H1 (cell line): Measurements from ENCODE around the gene EVI5. TPM values are rescaled to one million over a fixed set of nuclear protein-coding genes. Genes with fewer than 3 reads are reported as not detected.

Experiments used
- CTCF ChIA-PET: fragments of 300-600 bp; sonication (Branson Sonifier 250); formaldehyde crosslinking; loops from one replicate; lab custom pipeline; 2021; ENCODE audit not compliant: partially characterized antibody; lab: Charles Lee
- POLR2A ChIA-PET: fragments of 300-600 bp; sonication (Branson Sonifier 250); formaldehyde crosslinking; loops from one replicate; lab custom pipeline; 2021; ENCODE audit warnings: inconsistent platforms; ENCODE audit not compliant: partially characterized antibody; lab: Charles Lee
- DNase-seq, 2 experiments: peaks; one replicate each; pipeline versions ENCODE4 v3.0.0 to v3.0.0-alpha.2; 2010 to 2022; ENCODE audit warnings: low spot score in 2 of 2, low read depth in 1 of 2, mixed read lengths in 1 of 2
- FAIRE-seq: peaks from 2 replicates; lab custom pipeline; 2011; peaks lifted over from hg19 to GRCh38; lab: Jason Lieb, UNC
- H2AFZ ChIP-seq: 2 replicates; pipeline ENCODE4 v1.8.1; 2012; ENCODE audit warnings: low read length, inconsistent platforms
- H2AK5ac ChIP-seq: 2 replicates; pipeline ENCODE4 v1.6.1; 2013; ENCODE audit warnings: low read depth, low read length
- H2BK120ac ChIP-seq: replicated peaks from 2 replicates; pipeline ENCODE3; 2013; ENCODE audit warnings: low read depth, low read length, inconsistent platforms
- H2BK12ac ChIP-seq: 2 replicates; pipeline ENCODE4 v1.6.1; 2013; ENCODE audit warnings: low read depth, low read length
- H2BK15ac ChIP-seq: 2 replicates; pipeline ENCODE4 v1.6.1; 2013; ENCODE audit warnings: low read length
- H2BK20ac ChIP-seq: 2 replicates; pipeline ENCODE4 v1.6.1; 2013; ENCODE audit warnings: low read length
- H2BK5ac ChIP-seq: 2 replicates; pipeline ENCODE4 v1.6.1; 2013; ENCODE audit warnings: low read depth, low read length
- H3K14ac ChIP-seq: 2 replicates; pipeline ENCODE4 v1.6.1; 2013; ENCODE audit warnings: inconsistent platforms; ENCODE audit not compliant: insufficient read length
- H3K18ac ChIP-seq: 2 replicates; pipeline ENCODE4 v1.6.1; 2013; ENCODE audit warnings: low read length; ENCODE audit errors: extremely low read depth
- H3K23ac ChIP-seq: 2 replicates; pipeline ENCODE4 v1.6.1; 2013; ENCODE audit warnings: inconsistent platforms; ENCODE audit not compliant: insufficient read length
- H3K23me2 ChIP-seq: 2 replicates; pipeline ENCODE4 v1.6.1; 2013; ENCODE audit warnings: low read depth, low read length
- H3K27ac ChIP-seq: 2 replicates; pipeline ENCODE4 v1.6.1; 2011; ENCODE audit warnings: low read depth, low read length, inconsistent platforms
- H3K27me3 ChIP-seq, 4 experiments: replicated peaks in 1 of 4; 1 replicate in 1 of 4; 2 replicates in 3 of 4; pipeline versions ENCODE4 v1.6.1 to v1.8.1; 2011 to 2013; ENCODE audit warnings: low read length in 3 of 4, mild to moderate bottlenecking in 3 of 4, inconsistent platforms in 2 of 4, mixed read lengths in 2 of 4, moderate library complexity in 1 of 4; ENCODE audit not compliant: control insufficient read depth in 3 of 4, insufficient read depth in 3 of 4; ENCODE audit errors: extremely low read depth in 1 of 4
- H3K36me3 ChIP-seq, 4 experiments: 2 replicates each; pipeline versions ENCODE4 v1.6.1 to v1.8.1; 2011 to 2013; ENCODE audit warnings: mild to moderate bottlenecking in 4 of 4, low read length in 3 of 4, moderate library complexity in 2 of 4, control low read depth in 1 of 4, inconsistent platforms in 1 of 4; ENCODE audit not compliant: insufficient read depth in 4 of 4, control insufficient read depth in 2 of 4
- H3K4ac ChIP-seq: replicated peaks from 2 replicates; pipeline ENCODE3; 2013; ENCODE audit warnings: low read length, low read depth, mixed read lengths, inconsistent platforms; ENCODE audit not compliant: insufficient read length
- H3K4me1 ChIP-seq, 4 experiments: replicated peaks in 1 of 4; 1 replicate in 1 of 4; 2 replicates in 3 of 4; pipeline versions ENCODE4 v1.6.1 to v1.8.1; 2011 to 2013; ENCODE audit warnings: low read length in 3 of 4, inconsistent platforms in 2 of 4, mixed read lengths in 1 of 4; ENCODE audit not compliant: insufficient read depth in 4 of 4, control insufficient read depth in 3 of 4
- H3K4me2 ChIP-seq, 2 experiments: 2 replicates each; pipeline versions ENCODE4 v1.6.1 to v1.8.1; 2011 to 2013; ENCODE audit warnings: low read depth in 2 of 2, low read length in 2 of 2, control low read depth in 1 of 2, inconsistent platforms in 1 of 2, mild to moderate bottlenecking in 1 of 2; ENCODE audit not compliant: insufficient read depth in 1 of 2
- H3K4me3 ChIP-seq, 4 experiments: fragments of 200-600, 300-600 bp in 1 of 4; sonication (generic), shearing (Covaris generic), sonication (Bioruptor Twin) in 1 of 4; 2 replicates each; pipeline versions ENCODE4 v1.5.1 to v1.8.1; 2011 to 2016; ENCODE audit warnings: low read length in 4 of 4, low read depth in 3 of 4, control low read depth in 2 of 4, inconsistent platforms in 2 of 4, mild to moderate bottlenecking in 2 of 4, mixed read lengths in 1 of 4, moderate library complexity in 1 of 4; ENCODE audit not compliant: insufficient read depth in 2 of 4; ENCODE audit errors: extremely low read depth in 1 of 4
- H3K56ac ChIP-seq: replicated peaks from 2 replicates; pipeline ENCODE3; 2013; ENCODE audit warnings: low read depth, mild to moderate bottlenecking, mixed read lengths, low read length, inconsistent platforms; ENCODE audit not compliant: insufficient read length
- H3K79me1 ChIP-seq: 2 replicates; pipeline ENCODE4 v1.6.1; 2013; ENCODE audit warnings: low read depth, low read length, control low read depth
- H3K79me2 ChIP-seq, 2 experiments: 2 replicates each; pipeline versions ENCODE4 v1.6.1 to v1.8.1; 2012 to 2013; ENCODE audit warnings: low read length in 2 of 2, mild to moderate bottlenecking in 2 of 2, inconsistent platforms in 1 of 2; ENCODE audit not compliant: insufficient read depth in 2 of 2, control insufficient read depth in 1 of 2
- H3K9ac ChIP-seq, 4 experiments: replicated peaks in 1 of 4; 1 replicate in 1 of 4; 2 replicates in 3 of 4; pipeline versions ENCODE4 v1.6.1 to v1.8.1; 2011 to 2013; ENCODE audit warnings: low read depth in 3 of 4, low read length in 3 of 4, control low read depth in 2 of 4, mild to moderate bottlenecking in 2 of 4, moderate library complexity in 2 of 4, inconsistent platforms in 1 of 4; ENCODE audit errors: extremely low read depth in 1 of 4
- H3K9me3 ChIP-seq, 2 experiments: 2 replicates each; pipeline versions ENCODE4 v1.6.1 to v1.8.1; 2012 to 2013; ENCODE audit warnings: mild to moderate bottlenecking in 2 of 2, moderate library complexity in 2 of 2, control low read depth in 1 of 2, inconsistent platforms in 1 of 2, low read depth in 1 of 2, low read length in 1 of 2, mixed read lengths in 1 of 2; ENCODE audit not compliant: insufficient read depth in 2 of 2
- H4K20me1 ChIP-seq, 2 experiments: replicated peaks in 1 of 2; 2 replicates each; pipeline versions ENCODE3 to v1.8.1; 2011 to 2013; ENCODE audit warnings: inconsistent platforms in 2 of 2, low read length in 2 of 2, mild to moderate bottlenecking in 1 of 2; ENCODE audit not compliant: insufficient read depth in 2 of 2, control insufficient read depth in 1 of 2
- H4K5ac ChIP-seq: 2 replicates; pipeline ENCODE4 v1.6.1; 2013; ENCODE audit warnings: low read length, low read depth, mixed read lengths, inconsistent platforms; ENCODE audit not compliant: insufficient read length
- H4K8ac ChIP-seq: 2 replicates; pipeline ENCODE4 v1.8.0; 2013; ENCODE audit warnings: mild to moderate bottlenecking, moderate library complexity, low read length, inconsistent platforms; ENCODE audit not compliant: insufficient read depth; ENCODE audit errors: extremely low read depth
- H4K91ac ChIP-seq: replicated peaks from 2 replicates; pipeline ENCODE3; 2013; ENCODE audit warnings: low read length, mixed read lengths, inconsistent platforms; ENCODE audit not compliant: insufficient read length
- ATF2 ChIP-seq: IDR thresholded peaks from 2 replicates; pipeline ENCODE4 v1.6.1; 2012; ENCODE audit warnings: low read length, inconsistent platforms
- MAX ChIP-seq: IDR thresholded peaks from 2 replicates; pipeline ENCODE4 v1.6.1; 2012; ENCODE audit warnings: inconsistent platforms
- RNF2 ChIP-seq: fragments of 200-900, 300-1000 bp; sonication (generic); IDR thresholded peaks from 2 replicates; pipeline ENCODE4 v1.7.1; 2016; ENCODE audit warnings: borderline replicate concordance, low read depth, mild to moderate bottlenecking, antibody characterized with exemption, low read length; ENCODE audit not compliant: poor library complexity, severe bottlenecking; ENCODE audit errors: missing control alignments
- TAF1 ChIP-seq: IDR thresholded peaks from 2 replicates; pipeline ENCODE4 v1.6.1; 2011; ENCODE audit warnings: mild to moderate bottlenecking, low read depth, low read length
- WGBS, 2 experiments: shearing (Covaris generic) in 1 of 2; methylation state at CpG; one replicate each; pipeline versions ENCODE4 v1.1.6 to v1.1.7; 2013 to 2015; ENCODE audit warnings: low lambda C conversion rate in 2 of 2, mixed read lengths in 2 of 2, inconsistent platforms in 1 of 2, low coverage in 1 of 2, missing lambda C conversion rate in 1 of 2; ENCODE audit not compliant: insufficient replicate concordance in 2 of 2, insufficient coverage in 1 of 2, insufficient read length in 1 of 2; ENCODE audit errors: extremely low coverage in 1 of 2, missing lambda C conversion rate in 1 of 2; 5-methylcytosine and 5-hydroxymethylcytosine counted together
- polyA plus RNA-seq, 7 experiments: library from polyadenylated mRNA; depleted of rRNA in 3 of 7; stranded (reverse) in 5 of 7; unstranded in 2 of 7; fragments of >200 nt in 5 of 7; fragments of 200-250 nt in 2 of 7; gene quantifications; 1 replicate in 5 of 7; 2 replicates in 1 of 7; 4 replicates in 1 of 7; pipeline versions ENCODE4 v1.2.1 to v1.2.3, GENCODE V29; 2011 to 2013; ENCODE audit warnings: missing spikeins in 2 of 7, mixed read lengths in 2 of 7
- total RNA-seq: library from RNA; stranded (reverse); fragmentation: NEBNext Ultra II Directional; extraction: Animal tissue kit (Norgen Biotek cat#: 25700); gene quantifications from 2 replicates; pipeline ENCODE4 v1.2.1, GENCODE V29; 2021

The EVI5 gene
- total and polyA plus RNA-seq, 2 of the 8 experiments (the other 6 are each of a cell fraction or from before 2014, with no cell fraction given), result 1.7 to 13.7 TPM

GRCh38 chr1:92485381-92486250 is 299.3 kb downstream of the EVI5 start:
- H3K27me3 ChIP-seq, result peaks cover 72 to 88% (median 83%) of the 10 kb centered on the region in 4 experiments
- H3K4me3 ChIP-seq, result peak overlapping the region; percentile 35 to 63 (median 47); a peak in 7 of 8 replicates
- peaks cover 0 to 47% (median 27%) of the 10 kb centered on the region in 4 experiments; a peak in 6 of 7 replicates for H3K4me1 ChIP-seq
- DNase-seq, result peak in 1 of 2 experiments; percentile 76
- H4K8ac ChIP-seq, result no peak overlapping the region; the same call in 1 of the 2 replicates
- no peak overlapping the region for H3K18ac ChIP-seq
- no peak overlapping the region for H2BK120ac ChIP-seq
- H3K36me3 ChIP-seq, result peaks cover 0 to 6% (median 0%) of the 10 kb centered on the region in 4 experiments; a peak in 1 of 8 replicates
- no peak overlapping the region for H4K5ac ChIP-seq
- H3K56ac ChIP-seq, result no peak overlapping the region
- H3K14ac ChIP-seq, result no peak overlapping the region
- no peaks in the 10 kb centered on the region; a peak in 1 of 4 replicates for H3K9me3 ChIP-seq
- no peaks in the 10 kb centered on the region for H3K79me2 ChIP-seq
- ChIA-PET POLR2A (interaction anchor here (1.0 kb wide), 1 partner anchor 22 kb away, joined by 3 read pairs; no protein-coding TSS in a partner anchor), CTCF (interaction anchor here (0.6 to 2.0 kb wide), 16 partner anchors 10 to 346 kb away, joined by 3 to 5 read pairs (median 4); partner anchors contain the start of gene RPL5)
- H3K27ac ChIP-seq, result no peak overlapping the region
- no peak overlapping the region for H2BK12ac ChIP-seq
- H2BK20ac ChIP-seq, result no peak overlapping the region
- no peak overlapping the region for H2AK5ac ChIP-seq
- H4K20me1 ChIP-seq, result peaks cover 1 to 10% of the 10 kb centered on the region in 2 experiments
- H3K9ac ChIP-seq, result no peak overlapping the region
- 2% methylated on average over 69 of the region's 82 CpGs; no CpG with 5 or more reads in 1 of the 2 experiments for WGBS, 2 experiments
- no peak overlapping the region for H2BK5ac ChIP-seq
- H3K23me2 ChIP-seq, result peaks cover 25% of the 10 kb centered on the region; the same call in 1 of the 2 replicates
- no peak overlapping the region for H2AFZ ChIP-seq
- H4K91ac ChIP-seq, result no peak overlapping the region
- no peak overlapping the region for H2BK15ac ChIP-seq
- H3K4me2 ChIP-seq, result peak overlapping the region; percentile 81 to 97
- no peak overlapping the region for H3K4ac ChIP-seq
- H3K23ac ChIP-seq, result no peak overlapping the region
- no peaks in the 10 kb centered on the region for H3K79me1 ChIP-seq
- FAIRE-seq, result no peak
- TF ChIP-seq MAX, result no peak
- TF ChIP-seq RNF2, result no peak
- TF ChIP-seq ATF2, result no peak
- 0 out of 2 replicates have a peak, but pooled peaks have one; percentile 17 for TF ChIP-seq TAF1
